Esophagus muscularis mucosa (tissue), 4 donors: ENCODE measurements around the gene EHD4. TPM values are rescaled to one million over a fixed set of nuclear protein-coding genes. Genes with fewer than 3 reads are reported as not detected.

Experiments
- DNase-seq: peaks from one replicate; pipeline ENCODE4 v3.0.0-alpha.2; 2017; ENCODE audit errors: extremely low spot score
- H3K27ac ChIP-seq, 4 donors: fragments of 200-600 bp; sonication (generic); replicated peaks in 1 of 4; 1 replicate in 3 of 4; 2 replicates in 1 of 4; pipeline ENCODE4 v1.5.1; 2016 to 2019; ENCODE audit warnings: mild to moderate bottlenecking in 1 of 4
- H3K27me3 ChIP-seq, 4 donors: fragments of 200-600 bp; sonication (generic); one replicate each; pipeline versions ENCODE4 v1.5.1 to v1.6.0; 2016 to 2019
- H3K36me3 ChIP-seq, 4 donors: fragments of 200-600 bp; sonication (generic); one replicate each; pipeline ENCODE4 v1.5.1; 2016 to 2019
- H3K4me1 ChIP-seq, 4 donors: fragments of 200-600 bp; sonication (generic); one replicate each; pipeline ENCODE4 v1.5.1; 2016 to 2019
- H3K4me3 ChIP-seq, 4 donors: fragments of 200-600 bp; sonication (generic); 1 replicate in 2 of 4; 2 replicates in 2 of 4; pipeline ENCODE4 v1.5.1; 2016 to 2019; ENCODE audit warnings: mild to moderate bottlenecking in 4 of 4, moderate library complexity in 1 of 4
- H3K9me3 ChIP-seq, 4 donors: fragments of 200-600 bp; sonication (generic); 1 replicate in 3 of 4; 2 replicates in 1 of 4; pipeline ENCODE4 v1.5.1; 2016 to 2019
- CTCF ChIP-seq, 3 experiments: fragments of 200-600 bp in 2 of 3; fragments of 450-650 bp in 1 of 3; sonication (generic) in 2 of 3; IDR thresholded peaks; one replicate each; pipeline ENCODE4 v1.5.1; 2017 to 2019; ENCODE audit warnings: antibody characterized with exemption in 3 of 3, mild to moderate bottlenecking in 2 of 3, moderate library complexity in 1 of 3
- EP300 ChIP-seq: sonication (generic); formaldehyde crosslinking; IDR thresholded peaks from one replicate; pipeline ENCODE4 v1.6.1; 2017; ENCODE audit warnings: antibody characterized with exemption
- POLR2A ChIP-seq: fragments of 450-650 bp; IDR thresholded peaks from one replicate; pipeline ENCODE4 v1.6.1; 2017; ENCODE audit warnings: antibody characterized with exemption, moderate library complexity, mild to moderate bottlenecking, low read depth
- POLR2AphosphoS5 ChIP-seq, 2 donors: sonication (generic); formaldehyde crosslinking; IDR thresholded peaks; one replicate each; pipeline ENCODE4 v1.6.1; 2017; ENCODE audit warnings: antibody characterized with exemption in 2 of 2
- WGBS: methylation state at CpG from one replicate; pipeline ENCODE4 v1.1.5; 2018; 5-methylcytosine and 5-hydroxymethylcytosine counted together
- intact Hi-C: fragments of 100-400 bp; cut with DNase I; formaldehyde crosslinking; loops from one replicate; pipeline ENCODE4 v1.15.1; 2023
- small RNA-seq, 3 donors: library from RNA; depleted of rRNA; stranded (forward); fragments of <200 nt; gene quantifications; one replicate each; pipeline ENCODE3, GENCODE V24; 2016
- total RNA-seq, 4 donors: library from RNA; depleted of rRNA; stranded (reverse); fragments of >200 nt; gene quantifications; one replicate each; pipeline versions ENCODE4 v1.1.0 to v1.2.1, GENCODE V29; 2016

Gene EHD4
- total RNA-seq, 4 donors from 2014 or later = 10.0 to 24.7 (median 21.7) TPM

- H3K36me3 ChIP-seq = peaks cover 32 to 40% (median 40%) of the 10 kb centered on the region in 4 donors
- no peaks in the 10 kb centered on the region for H3K9me3 ChIP-seq
- intact Hi-C loops = no loop called here
- no peak overlapping the region for H3K4me3 ChIP-seq
- no peak for DNase-seq
- H3K27me3 ChIP-seq = peaks cover 0 to 38% (median 8%) of the 10 kb centered on the region in 4 donors
- no peak for TF ChIP-seq POLR2A
- no peak overlapping the region for H3K27ac ChIP-seq
- WGBS = 51% methylated on average over 5 of the region's 8 CpGs
- H3K4me1 ChIP-seq = no peaks in the 10 kb centered on the region
These were observed 122.5 kb downstream of the EHD4 start for GRCh38 chr15:41849861-41850260.

GRCh38 chr15:41849204-41849603 is 123.2 kb downstream of the EHD4 start:
- peaks cover 0 to 31% (median 7%) of the 10 kb centered on the region in 4 donors for H3K27me3 ChIP-seq
- no peaks in the 10 kb centered on the region for H3K4me1 ChIP-seq
- no peak overlapping the region for H3K27ac ChIP-seq
- no peaks in the 10 kb centered on the region for H3K9me3 ChIP-seq
- DNase-seq = no peak
- 82% methylated on average over 6 of the region's 6 CpGs for whole genome bisulfite sequencing
- TF ChIP-seq POLR2AphosphoS5 (IDR thresholded peaks at IDR 0.05) = no peak
- no peak for TF ChIP-seq POLR2A
- no peak for TF ChIP-seq CTCF (IDR thresholded peaks at IDR 0.05)
- TF ChIP-seq EP300 = no peak
- intact Hi-C loops = no loop called here
- H3K4me3 ChIP-seq = no peak overlapping the region
- H3K36me3 ChIP-seq = peaks cover 38 to 47% (median 46%) of the 10 kb centered on the region in 4 donors

GRCh38 chr15:41848631-41849030 is 123.7 kb downstream of the EHD4 start:
- no peak for DNase-seq
- no peaks in the 10 kb centered on the region for H3K4me1 ChIP-seq
- no peak overlapping the region for H3K27ac ChIP-seq
- no peak overlapping the region for H3K4me3 ChIP-seq
- no peak for TF ChIP-seq POLR2A
- H3K9me3 ChIP-seq = no peaks in the 10 kb centered on the region
- WGBS = 83% methylated on average over 9 of the region's 10 CpGs
- peaks cover 40 to 53% (median 52%) of the 10 kb centered on the region in 4 donors for H3K36me3 ChIP-seq
- peaks cover 0 to 26% (median 7%) of the 10 kb centered on the region in 4 donors for H3K27me3 ChIP-seq
- intact Hi-C loops = no loop called here

- no peaks in the 10 kb centered on the region for H3K9me3 ChIP-seq
- 87% methylated on average over 6 of the region's 9 CpGs for WGBS
- H3K4me1 ChIP-seq = no peaks in the 10 kb centered on the region
- no peak overlapping the region for H3K4me3 ChIP-seq
- peaks cover 40 to 59% (median 57%) of the 10 kb centered on the region in 4 donors for H3K36me3 ChIP-seq
- no peak overlapping the region for H3K27ac ChIP-seq
- DNase-seq = no peak
- H3K27me3 ChIP-seq = peaks cover 0 to 19% (median 5%) of the 10 kb centered on the region in 4 donors
- intact Hi-C loops = no loop called here
- no peak for TF ChIP-seq POLR2A
- TF ChIP-seq POLR2AphosphoS5 (IDR thresholded peaks at IDR 0.05) = no peak
These were observed 124.4 kb downstream of the EHD4 start for GRCh38 chr15:41847981-41848380.

GRCh38 chr15:41847206-41847605 is 125.2 kb downstream of the EHD4 start:
- Histone ChIP-seq H3K9me3 (no peaks in the 10 kb centered on the region), H3K4me3 (no peak overlapping the region), H3K27me3 (peaks cover 0 to 11% (median 1%) of the 10 kb centered on the region in 4 donors), H3K27ac (no peak overlapping the region), H3K36me3 (peaks cover 43 to 66% (median 63%) of the 10 kb centered on the region in 4 donors), H3K4me1 (no peaks in the 10 kb centered on the region)
- DNase-seq = no peak
- no peak for TF ChIP-seq EP300
- no peak for TF ChIP-seq CTCF (IDR thresholded peaks at IDR 0.05)
- TF ChIP-seq POLR2A = no peak
- no peak for TF ChIP-seq POLR2AphosphoS5 (IDR thresholded peaks at IDR 0.05)
- 88% methylated on average over 13 of the region's 14 CpGs for WGBS
- intact Hi-C loops = no loop called here

Small RNA genes within 50 kb of the gene (small RNA-seq; reads per million reads assigned to genes)
- gene MIR4310 (0 reads per million in 3 donors), gene RNA5SP393 (0 reads per million in 3 donors)

Other genes starting within 250 kb of the EHD4 start
- 10 to 100 TPM; 18.2 to 54.6 (median 42.9) TPM for gene MAPKBP1, start 198.1 kb downstream of the EHD4 start, total RNA-seq
- 1 to 10 TPM; 6.2 to 9.6 (median 7.5) TPM for gene JMJD7, start 144.5 kb downstream of the EHD4 start, total RNA-seq
- 1 to 10 TPM in 3 of 4 donors, under 1 TPM in 1; 0.91 to 6.6 (median 2.5) TPM for gene PLA2G4B, start 133.7 kb downstream of the EHD4 start, total RNA-seq
- 1 to 10 TPM in 2 of 4 donors, under 1 TPM in 2; 0.17 to 1.2 (median 0.68) TPM for gene SPTBN5, start 78.5 kb downstream of the EHD4 start, total RNA-seq
- not detected for gene PLA2G4E, start 48.5 kb upstream of the EHD4 start, total RNA-seq
- gene PLA2G4D, start 122.0 kb upstream of the EHD4 start, total RNA-seq = not detected
- under 1 TPM in 1 of 4 donors, not detected in 3; 0.11 TPM for gene PLA2G4F, start 184.1 kb upstream of the EHD4 start, total RNA-seq
- 10 to 100 TPM; 50.8 to 83.5 (median 56.2) TPM for gene VPS39, start 235.7 kb upstream of the EHD4 start, total RNA-seq